ENCODE measurements around the gene CEP192. TPM values are rescaled to one million over a fixed set of nuclear protein-coding genes. Genes with fewer than 3 reads are reported as not detected.

CEP192 gene
- total and polyA plus RNA-seq, 9 donors = 18.0 to 48.6 (median 33.7) TPM

GRCh38 chr18:13112982-13113381 lies 121.8 kb downstream of the CEP192 start:
- TF ChIP-seq POLR2A (IDR thresholded peaks at IDR 0.05) (no peak), CTCF (IDR thresholded peaks at IDR 0.05) (no peak), EP300 (IDR thresholded peaks at IDR 0.05) (no peak)
- WGBS, 3 donors = 29 to 51% (median 35%) methylated on average over 8 of the region's 8 CpGs
- Histone ChIP-seq H3K27me3 (no peaks in the 10 kb centered on the region), H3K9me3 (peaks cover 0 to 4% of the 10 kb centered on the region in 2 donors), H3K4me1 (ENCODE audit: insufficient read depth) (no peaks in the 10 kb centered on the region), H3K4me3 (no peak overlapping the region), H3K36me3 (no peaks in the 10 kb centered on the region), H3K27ac (no peak overlapping the region)
- DNase-seq = peak in 2 of 5 donors; percentile 39 to 40
- intact Hi-C loops (cut with DNase I) = no loop called here

GRCh38 chr18:13120255-13120654 lies 129.1 kb downstream of the CEP192 start:
- intact Hi-C loops (cut with DNase I) = no loop called here
- Histone ChIP-seq H3K27me3 (no peaks in the 10 kb centered on the region), H3K4me3 (no peak overlapping the region), H3K4me1 (ENCODE audit: insufficient read depth) (peaks cover 3% of the 10 kb centered on the region), H3K36me3 (no peaks in the 10 kb centered on the region), H3K9me3 (no peaks in the 10 kb centered on the region), H3K27ac (no peak overlapping the region)
- TF ChIP-seq EP300 (IDR thresholded peaks at IDR 0.05) (no peak), POLR2A (IDR thresholded peaks at IDR 0.05) (no peak), CTCF (IDR thresholded peaks at IDR 0.05) (no peak)
- WGBS, 3 donors = 77 to 82% (median 81%) methylated on average over 3 of the region's 3 CpGs
- no peak for DNase-seq

- H3K36me3 ChIP-seq = no peaks in the 10 kb centered on the region
- H3K4me3 ChIP-seq = no peak overlapping the region
- peak overlapping the region in 1 of 2 donors; percentile 28 for H3K27ac ChIP-seq
- H3K4me1 ChIP-seq (ENCODE audit: insufficient read depth) = peaks cover 4% of the 10 kb centered on the region
- no peaks in the 10 kb centered on the region for H3K27me3 ChIP-seq
- DNase-seq = peak in 2 of 5 donors; percentile 34 to 59
- H3K9me3 ChIP-seq = no peaks in the 10 kb centered on the region
- TF ChIP-seq CTCF (IDR thresholded peaks at IDR 0.05) = no peak
- no peak for TF ChIP-seq POLR2A (IDR thresholded peaks at IDR 0.05)
- TF ChIP-seq EP300 (IDR thresholded peaks at IDR 0.05) = no peak
- WGBS, 3 donors = 13 to 35% (median 31%) methylated on average over 4 of the region's 4 CpGs
- intact Hi-C loops (cut with DNase I) = no loop called here
Measured at GRCh38 chr18:13120983-13121441, 129.8 kb downstream of the CEP192 start.

GRCh38 chr18:13124411-13124810 lies 133.2 kb downstream of the CEP192 start:
- no peak for TF ChIP-seq CTCF (IDR thresholded peaks at IDR 0.05)
- no peak for TF ChIP-seq POLR2A (IDR thresholded peaks at IDR 0.05)
- TF ChIP-seq EP300 (IDR thresholded peaks at IDR 0.05) = no peak

More at GRCh38 chr18:13124411-13124810, 133.2 kb downstream of the CEP192 start:
- H3K27me3 ChIP-seq = no peaks in the 10 kb centered on the region
- H3K4me3 ChIP-seq = no peak overlapping the region
- no peak overlapping the region for H3K27ac ChIP-seq
- intact Hi-C loops (cut with DNase I) = no loop called here
- DNase-seq = no peak
- 83 to 93% (median 93%) methylated on average over 8 of the region's 8 CpGs for WGBS, 3 donors
- peaks cover 8% of the 10 kb centered on the region for H3K4me1 ChIP-seq (ENCODE audit: insufficient read depth)
- no peaks in the 10 kb centered on the region for H3K9me3 ChIP-seq
- H3K36me3 ChIP-seq = no peaks in the 10 kb centered on the region
